ENCODE results near the gene SLC16A1.

Gene SLC16A1

GRCh38 chr1:112878321-112878720, 77.7 kb downstream of the SLC16A1 start:
- no peak for DNase-seq

- no peak for DNase-seq
Observed at GRCh38 chr1:112877750-112878149, 78.2 kb downstream of the SLC16A1 start.

GRCh38 chr1:112876315-112876714, 79.7 kb downstream of the SLC16A1 start:
- no peak for DNase-seq

- no peak for DNase-seq
Observed at GRCh38 chr1:112872551-112872962, 83.4 kb downstream of the SLC16A1 start.

GRCh38 chr1:112870887-112871646, 84.9 kb downstream of the SLC16A1 start:
- DNase-seq, result no peak

GRCh38 chr1:112869895-112870294, 86.1 kb downstream of the SLC16A1 start:
- DNase-seq, result no peak

GRCh38 chr1:112868191-112868590, 87.8 kb downstream of the SLC16A1 start:
- DNase-seq, result no peak

- DNase-seq, result no peak
Observed at GRCh38 chr1:112866981-112867380, 89.0 kb downstream of the SLC16A1 start.

GRCh38 chr1:112866151-112866550, 89.8 kb downstream of the SLC16A1 start:
- DNase-seq, result peak; percentile 10

GRCh38 chr1:112862753-112863426, 93.1 kb downstream of the SLC16A1 start:
- no peak for DNase-seq
